ENCODE data around the gene HSPA1B.
"Not testable (repeated sequence)": the region's sequence is repeated elsewhere in the genome, so short reads cannot be mapped to it uniquely, and the experiment has no call there.

The HSPA1B gene

DNA sequence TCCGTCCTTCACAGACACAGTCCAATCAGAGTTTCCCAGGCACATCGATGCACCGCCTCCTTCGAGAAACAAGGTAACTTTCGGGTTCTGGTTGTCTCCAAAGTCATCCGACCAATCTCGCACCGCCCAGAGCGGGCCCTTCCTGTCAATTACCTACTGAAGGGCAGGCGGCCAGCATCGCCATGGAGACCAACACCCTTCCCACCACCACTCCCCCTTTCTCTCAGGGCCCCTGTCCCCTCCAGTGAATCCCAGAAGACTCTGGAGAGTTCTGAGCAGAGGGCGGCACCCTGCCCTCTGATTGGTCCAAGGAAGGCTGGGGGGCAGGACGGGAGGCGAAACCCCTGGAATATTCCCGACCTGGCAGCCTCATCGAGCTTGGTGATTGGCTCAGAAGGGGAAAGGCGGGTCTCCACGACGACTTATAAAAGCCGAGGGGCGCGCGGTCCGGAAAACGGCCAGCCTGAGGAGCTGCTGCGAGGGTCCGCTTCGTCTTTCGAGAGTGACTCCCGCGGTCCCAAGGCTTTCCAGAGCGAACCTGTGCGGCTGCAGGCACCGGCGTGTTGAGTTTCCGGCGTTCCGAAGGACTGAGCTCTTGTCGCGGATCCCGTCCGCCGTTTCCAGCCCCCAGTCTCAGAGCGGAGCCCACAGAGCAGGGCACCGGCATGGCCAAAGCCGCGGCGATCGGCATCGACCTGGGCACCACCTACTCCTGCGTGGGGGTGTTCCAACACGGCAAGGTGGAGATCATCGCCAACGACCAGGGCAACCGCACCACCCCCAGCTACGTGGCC lies at the start of gene HSPA1B:
TSS of gene HSPA1B (plus strand) at position 453 of the 794 bp plus-strand sequence. CDS start at position 666, 213 bp downstream.
- H3K4me1 Mint-ChIP-seq, result peaks cover 49% of the 10 kb centered on the region
- no peaks in the 10 kb centered on the region for H3K9me3 Mint-ChIP-seq
- peak; percentile 82 for ATAC-seq
- peak; percentile 82 to 99 for DNase-seq (ENCODE audit: low spot score in 2 of 2)
- H3K36me3 Mint-ChIP-seq, result peaks cover 36% of the 10 kb centered on the region
- H3K27ac Mint-ChIP-seq, result peak within 1 kb of the TSS; percentile 98
- H3K4me3 Mint-ChIP-seq, result peak within 1 kb of the TSS; percentile 84

GRCh38 chr6:31778193-31778592 lies 49.3 kb upstream of the HSPA1B start:
- H3K27ac Mint-ChIP-seq, result peak overlapping the region; percentile 91
- DNase-seq (ENCODE audit: low spot score in 2 of 2), result no peak

GRCh38 chr6:31778999-31779885 lies 48.3 kb upstream of the HSPA1B start:
- DNase-seq (ENCODE audit: low spot score in 2 of 2), result no peak
- ATAC-seq, result no peak
- Mint-ChIP-seq H3K27ac (no peak overlapping the region), H3K4me1 (peaks cover 35% of the 10 kb centered on the region), H3K4me3 (no peak overlapping the region), H3K9me3 (no peaks in the 10 kb centered on the region), H3K36me3 (peaks cover 58% of the 10 kb centered on the region)

More at GRCh38 chr6:31778193-31778592, 49.3 kb upstream of the HSPA1B start:
- Mint-ChIP-seq H3K4me1 (peaks cover 31% of the 10 kb centered on the region), H3K9me3 (no peaks in the 10 kb centered on the region), H3K36me3 (peaks cover 48% of the 10 kb centered on the region), H3K4me3 (no peak overlapping the region)
- no peak for ATAC-seq

DNA sequence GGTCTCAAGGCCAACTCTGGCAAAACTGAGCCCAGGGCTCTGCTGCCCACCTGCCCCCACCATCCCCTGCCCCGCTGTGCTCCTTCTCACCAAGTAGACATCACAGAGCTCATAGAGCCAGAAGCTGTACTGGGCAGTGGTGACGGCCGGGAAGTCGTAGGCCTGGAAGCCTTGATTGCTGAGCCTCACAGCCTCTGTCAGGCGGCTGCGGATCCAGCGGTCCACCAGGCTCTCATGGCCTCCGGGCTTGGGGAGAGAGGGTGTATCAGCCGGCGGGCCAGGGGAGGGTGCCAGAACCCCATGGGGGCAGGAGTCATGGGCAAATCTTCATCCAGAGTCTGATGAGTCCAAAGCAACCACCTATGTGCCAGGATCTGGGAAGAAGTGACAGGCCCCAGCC lies 47.6 kb upstream of the HSPA1B start:
- Mint-ChIP-seq H3K4me3 (no peak overlapping the region), H3K4me1 (peaks cover 41% of the 10 kb centered on the region), H3K9me3 (no peaks in the 10 kb centered on the region), H3K36me3 (peaks cover 65% of the 10 kb centered on the region), H3K27ac (no peak overlapping the region)
- no peak for ATAC-seq
- DNase-seq (ENCODE audit: low spot score in 2 of 2), result no peak

DNA sequence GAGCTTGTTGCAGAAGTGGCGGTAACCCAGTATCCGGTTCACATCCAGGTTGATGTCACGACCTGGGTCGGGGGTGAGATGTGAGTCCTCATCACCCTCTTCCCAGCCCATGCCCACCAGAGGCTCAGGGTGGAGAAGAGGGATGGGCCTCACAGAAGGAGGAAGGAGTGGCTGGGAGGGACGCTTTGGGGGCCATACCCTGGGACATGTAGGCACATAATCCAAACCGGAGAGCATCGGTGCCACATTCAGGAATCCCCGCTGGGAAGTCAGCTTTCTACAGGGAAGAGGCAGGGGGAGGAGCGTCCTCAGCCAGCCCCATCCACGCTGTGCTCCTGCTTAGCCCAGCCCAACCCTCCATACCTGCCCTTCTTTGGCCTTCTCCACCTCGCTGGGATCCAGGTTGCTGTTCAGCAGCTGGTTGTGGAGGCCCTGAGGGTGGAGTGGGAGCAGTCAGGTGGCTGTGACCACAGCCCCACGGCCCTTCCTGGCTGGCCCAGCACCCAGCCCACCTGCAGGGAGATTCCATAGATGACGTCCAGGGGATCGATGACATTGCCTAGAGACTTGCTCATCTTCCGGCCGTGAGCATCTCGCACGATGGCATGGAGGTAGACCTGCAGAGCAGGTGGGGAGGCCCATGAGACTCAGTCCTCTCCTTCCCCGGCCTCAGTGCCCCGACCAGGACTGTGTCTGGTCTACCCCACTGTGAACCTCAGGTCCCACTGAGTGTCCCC lies 46.9 kb upstream of the HSPA1B start:
- peaks cover 34% of the 10 kb centered on the region for H3K4me1 Mint-ChIP-seq

DNA sequence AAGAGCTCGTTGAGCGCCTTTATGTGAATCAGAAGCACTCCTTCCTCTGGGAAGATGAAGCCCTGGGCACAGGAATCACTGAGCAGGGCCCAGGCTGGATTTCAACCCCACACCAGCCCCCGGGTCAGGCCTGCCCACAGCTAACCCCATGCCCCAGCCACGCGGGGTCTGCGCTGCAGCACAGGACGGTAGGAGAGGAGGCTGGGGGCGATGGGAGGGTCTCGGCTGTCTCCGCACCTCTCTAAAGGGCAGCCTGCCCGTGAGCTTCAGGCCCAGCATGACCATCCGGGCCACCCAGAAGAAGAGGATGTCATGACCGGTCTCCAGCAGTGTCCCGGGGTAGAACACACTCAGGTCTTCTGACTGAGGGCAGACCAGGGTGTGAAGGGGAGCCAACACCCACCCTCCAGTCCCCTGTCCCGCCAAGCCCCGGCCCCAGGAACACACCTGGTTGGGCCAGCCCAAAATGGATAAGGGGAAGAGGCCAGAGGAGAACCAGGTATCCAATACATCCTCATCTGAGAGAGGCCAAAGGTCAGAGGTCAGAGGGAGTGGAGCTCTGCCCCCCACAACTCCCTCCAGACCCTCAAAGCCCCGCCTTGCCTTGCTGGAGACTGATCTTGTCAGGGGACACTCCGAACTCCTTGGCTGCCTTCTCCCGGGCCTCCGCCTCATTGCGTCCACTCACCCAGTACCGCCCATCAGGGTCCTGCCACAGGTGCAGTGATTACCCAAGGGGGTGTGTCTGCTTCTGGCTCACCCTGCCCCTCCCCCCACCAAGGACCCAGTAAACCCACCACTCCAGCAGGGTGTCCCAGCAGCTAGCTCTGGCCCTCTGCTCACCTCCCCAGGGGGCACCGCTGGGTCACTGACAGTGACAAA lies 46.1 kb upstream of the HSPA1B start:
- ATAC-seq (no peak), DNase-seq (ENCODE audit: low spot score in 2 of 2) (no peak)
- Mint-ChIP-seq H3K9me3 (no peaks in the 10 kb centered on the region), H3K4me1 (peaks cover 26% of the 10 kb centered on the region), H3K4me3 (no peak overlapping the region), H3K36me3 (peaks cover 81% of the 10 kb centered on the region), H3K27ac (peak overlapping the region; percentile 29)

More for the DNA sequence above, 46.9 kb upstream of the HSPA1B start:
- H3K4me3 Mint-ChIP-seq, result no peak overlapping the region
- ATAC-seq, result no peak
- H3K36me3 Mint-ChIP-seq, result peaks cover 73% of the 10 kb centered on the region
- no peaks in the 10 kb centered on the region for H3K9me3 Mint-ChIP-seq
- peak overlapping the region; percentile 29 for H3K27ac Mint-ChIP-seq
- DNase-seq (ENCODE audit: low spot score in 2 of 2), result no peak

GRCh38 chr6:31782126-31782855 lies 45.2 kb upstream of the HSPA1B start:
- Mint-ChIP-seq H3K4me1 (peaks cover 18% of the 10 kb centered on the region), H3K27ac (peak overlapping the region; percentile 45), H3K36me3 (peaks cover 82% of the 10 kb centered on the region), H3K4me3 (no peak overlapping the region), H3K9me3 (no peaks in the 10 kb centered on the region)
- DNase-seq (ENCODE audit: low spot score in 2 of 2), result no peak
- no peak for ATAC-seq

- no peaks in the 10 kb centered on the region for H3K9me3 Mint-ChIP-seq
- H3K36me3 Mint-ChIP-seq, result peaks cover 89% of the 10 kb centered on the region
- peaks cover 10% of the 10 kb centered on the region for H3K4me1 Mint-ChIP-seq
- no peak for DNase-seq (ENCODE audit: low spot score in 2 of 2)
- H3K27ac Mint-ChIP-seq, result peak overlapping the region; percentile 64
- no peak for ATAC-seq
- H3K4me3 Mint-ChIP-seq, result no peak overlapping the region
Observed at GRCh38 chr6:31784098-31784925, 43.2 kb upstream of the HSPA1B start.

DNA sequence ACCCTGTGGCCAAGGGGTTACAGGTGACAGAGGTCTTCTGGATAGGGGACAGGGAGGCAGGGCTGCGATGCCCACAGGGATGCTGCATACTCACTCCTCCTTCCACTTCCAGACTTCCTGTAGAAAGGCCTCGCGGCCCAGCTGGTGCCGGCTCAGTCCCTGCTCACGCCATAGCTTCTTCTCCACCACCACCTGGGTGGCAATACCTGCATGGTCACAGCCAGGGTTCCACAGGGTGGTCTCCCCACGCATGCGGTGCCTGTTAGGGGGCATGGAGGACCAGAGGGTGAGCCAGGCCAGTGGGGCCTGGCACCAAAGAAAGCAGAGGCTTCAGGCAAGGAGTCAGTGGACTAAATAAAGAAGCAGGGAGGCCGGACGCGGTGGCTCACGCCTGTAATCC lies 42.1 kb upstream of the HSPA1B start:
- ATAC-seq (no peak), DNase-seq (ENCODE audit: low spot score in 2 of 2) (no peak)
- H3K9me3 Mint-ChIP-seq, result no peaks in the 10 kb centered on the region
- H3K4me3 Mint-ChIP-seq, result no peak overlapping the region
- H3K4me1 Mint-ChIP-seq, result peaks cover 10% of the 10 kb centered on the region
- peaks cover 91% of the 10 kb centered on the region for H3K36me3 Mint-ChIP-seq
- H3K27ac Mint-ChIP-seq, result peak overlapping the region; percentile 64

GRCh38 chr6:31791324-31792089 lies 36.0 kb upstream of the HSPA1B start:
- no peak overlapping the region for H3K4me3 Mint-ChIP-seq
- H3K27ac Mint-ChIP-seq, result peak overlapping the region; percentile 99
- DNase-seq (ENCODE audit: low spot score in 2 of 2) (no peak), ATAC-seq (no peak)
- peaks cover 36% of the 10 kb centered on the region for H3K4me1 Mint-ChIP-seq
- H3K9me3 Mint-ChIP-seq, result no peaks in the 10 kb centered on the region
- peaks cover 78% of the 10 kb centered on the region for H3K36me3 Mint-ChIP-seq

DNA sequence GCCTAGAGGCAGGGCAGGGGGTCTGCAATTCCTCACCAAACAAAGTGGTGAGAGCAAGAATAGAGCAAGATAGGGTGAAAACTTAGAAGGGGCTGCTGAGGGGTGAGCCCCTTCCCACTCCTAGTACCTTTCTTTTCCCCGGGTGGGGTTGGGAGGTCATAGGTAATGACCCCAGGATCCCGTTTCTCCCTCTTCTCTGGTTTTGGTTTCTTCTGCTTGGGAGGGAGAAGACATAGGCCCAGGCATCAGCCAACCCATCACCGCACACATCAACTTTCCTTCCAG lies 35.5 kb upstream of the HSPA1B start:
- Mint-ChIP-seq H3K4me1 (peaks cover 36% of the 10 kb centered on the region), H3K27ac (peak overlapping the region; percentile 99), H3K36me3 (peaks cover 73% of the 10 kb centered on the region), H3K4me3 (no peak overlapping the region), H3K9me3 (no peaks in the 10 kb centered on the region)
- no peak for ATAC-seq
- no peak for DNase-seq (ENCODE audit: low spot score in 2 of 2)

DNA sequence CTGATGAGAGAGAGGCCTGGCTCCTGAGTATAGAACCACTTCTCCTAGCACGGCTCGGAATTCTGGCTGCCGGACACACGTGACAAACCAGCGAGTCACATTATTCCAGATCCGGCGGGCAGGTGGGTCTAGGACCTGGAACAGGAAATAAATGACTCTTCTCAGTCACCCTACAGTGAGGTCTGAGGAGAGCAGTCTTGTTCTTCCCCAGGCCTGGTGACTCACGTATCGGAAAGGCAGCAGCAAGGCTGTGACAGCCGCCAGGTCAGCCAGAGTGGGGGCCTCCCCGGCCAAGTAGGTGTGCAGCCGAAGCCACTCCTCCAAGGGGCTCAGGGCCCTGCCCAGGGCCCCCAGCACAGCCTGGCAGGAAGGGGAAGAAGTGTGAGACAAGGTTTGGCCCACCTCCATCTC lies 34.8 kb upstream of the HSPA1B start:
- Mint-ChIP-seq H3K36me3 (peaks cover 68% of the 10 kb centered on the region), H3K27ac (peak overlapping the region; percentile 99), H3K4me3 (peak overlapping the region; percentile 95), H3K9me3 (no peaks in the 10 kb centered on the region), H3K4me1 (peaks cover 40% of the 10 kb centered on the region)
- DNase-seq (ENCODE audit: low spot score in 2 of 2), result no peak
- ATAC-seq, result no peak

DNA sequence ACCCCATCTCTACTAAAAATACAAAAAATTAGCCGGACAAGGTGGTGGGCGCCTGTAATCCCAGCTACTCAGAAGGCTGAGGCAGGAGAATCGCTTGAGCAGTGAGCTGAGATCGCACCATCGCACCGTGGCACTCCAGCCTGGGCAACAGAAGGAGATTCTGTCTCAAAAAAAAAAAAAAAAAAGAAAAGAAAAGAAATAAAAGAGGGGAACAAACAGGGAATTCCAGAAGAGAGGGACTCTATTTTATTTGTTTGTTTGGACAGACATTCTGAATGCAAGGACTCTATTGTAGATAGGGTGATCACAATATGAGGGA lies 33.7 kb upstream of the HSPA1B start:
- H3K4me1 Mint-ChIP-seq, result peaks cover 42% of the 10 kb centered on the region
- not testable (repeated sequence) for ATAC-seq; H3K9me3 Mint-ChIP-seq; DNase-seq (ENCODE audit: low spot score in 2 of 2)
- H3K4me3 Mint-ChIP-seq, result peak overlapping the region; percentile 95
- peak overlapping the region; percentile 99 for H3K27ac Mint-ChIP-seq
- peaks cover 69% of the 10 kb centered on the region for H3K36me3 Mint-ChIP-seq

Data from stimulated activated effector memory CD8-positive, alpha-beta T cell treated with anti-CD3 and anti-CD28 coated beads, Interleukin-12 subunit alpha, Interleukin-12 subunit beta, amount 100 ng/mL, for 72 hours (primary cell).